Sigmoid colon (tissue), 4 donors: ENCODE measurements around the gene ASPSCR1.

Experiments
- CTCF ChIP-seq, 4 experiments: fragments of 450-650 bp in 3 of 4; fragments of 200-600 bp in 1 of 4; IDR thresholded peaks; one replicate each; pipeline ENCODE4 v1.5.1; 2016 to 2019; ENCODE audit warnings: antibody characterized with exemption in 4 of 4, mild to moderate bottlenecking in 3 of 4, moderate library complexity in 2 of 4
- EP300 ChIP-seq, 4 donors: sonication (generic); formaldehyde crosslinking; IDR thresholded peaks; one replicate each; pipeline ENCODE4 v1.6.1; 2017; ENCODE audit warnings: antibody characterized with exemption in 4 of 4
- POLR2A ChIP-seq, 2 donors: fragments of 450-650 bp; IDR thresholded peaks; one replicate each; pipeline ENCODE4 v1.6.1; 2016; ENCODE audit warnings: antibody characterized with exemption in 2 of 2, mild to moderate bottlenecking in 2 of 2, moderate library complexity in 2 of 2
- POLR2AphosphoS5 ChIP-seq, 4 donors: sonication (generic); formaldehyde crosslinking; IDR thresholded peaks; one replicate each; pipeline ENCODE4 v1.6.1; 2017; ENCODE audit warnings: antibody characterized with exemption in 4 of 4

GRCh38 chr17:81944858-81945257 lies 32.6 kb upstream of the ASPSCR1 start:
- no peak for TF ChIP-seq CTCF (IDR thresholded peaks at IDR 0.05)
- no peak for TF ChIP-seq POLR2A (IDR thresholded peaks at IDR 0.05)
- no peak for TF ChIP-seq EP300 (IDR thresholded peaks at IDR 0.05)
- no peak for TF ChIP-seq POLR2AphosphoS5 (IDR thresholded peaks at IDR 0.05)
